Liver (tissue), 9 donors: ENCODE data around the gene OSTC. TPM values are rescaled to one million over a fixed set of nuclear protein-coding genes. Genes with fewer than 3 reads are reported as not detected.

Experiments
- DNase-seq: peaks from one replicate; pipeline ENCODE4 v3.0.0-alpha.2; 2017; ENCODE audit warnings: low spot score
- H3K27ac ChIP-seq, 2 donors: one replicate each; pipeline ENCODE4 v1.7.0; 2013; ENCODE audit warnings: inconsistent platforms in 2 of 2, low read length in 2 of 2, control low read depth in 1 of 2, low read depth in 1 of 2, mild to moderate bottlenecking in 1 of 2
- H3K27me3 ChIP-seq, 4 donors: one replicate each; pipeline versions ENCODE4 v1.6.1 to v1.7.0; 2013; ENCODE audit warnings: low read length in 3 of 4, inconsistent platforms in 1 of 4, mild to moderate bottlenecking in 1 of 4, moderate library complexity in 1 of 4; ENCODE audit not compliant: control insufficient read depth in 4 of 4, insufficient read depth in 4 of 4
- H3K36me3 ChIP-seq, 4 donors: one replicate each; pipeline versions ENCODE4 v1.6.1 to v1.7.0; 2013; ENCODE audit warnings: low read length in 3 of 4, mild to moderate bottlenecking in 3 of 4, low read depth in 1 of 4, moderate library complexity in 1 of 4; ENCODE audit not compliant: control insufficient read depth in 4 of 4, insufficient read depth in 3 of 4
- H3K4me1 ChIP-seq, 4 donors: one replicate each; pipeline versions ENCODE4 v1.6.1 to v1.7.0; 2013; ENCODE audit warnings: low read length in 3 of 4, mild to moderate bottlenecking in 3 of 4, moderate library complexity in 1 of 4; ENCODE audit not compliant: control insufficient read depth in 4 of 4, insufficient read depth in 4 of 4
- H3K4me3 ChIP-seq, 3 donors: one replicate each; pipeline versions ENCODE4 v1.6.1 to v1.7.0; 2013; ENCODE audit warnings: low read length in 3 of 3, control low read depth in 1 of 3, low read depth in 1 of 3, mild to moderate bottlenecking in 1 of 3
- H3K9ac ChIP-seq, 2 donors: one replicate each; pipeline ENCODE4 v1.7.0; 2013; ENCODE audit warnings: low read length in 2 of 2, mild to moderate bottlenecking in 2 of 2, moderate library complexity in 2 of 2, control low read depth in 1 of 2, low read depth in 1 of 2
- H3K9me3 ChIP-seq, 4 donors: one replicate each; pipeline versions ENCODE4 v1.6.1 to v1.7.0; 2013; ENCODE audit warnings: low read length in 3 of 4; ENCODE audit not compliant: control insufficient read depth in 4 of 4
- ATF3 ChIP-seq: IDR thresholded peaks from 2 replicates; pipeline ENCODE4 v1.6.1; 2016; ENCODE audit warnings: antibody characterized with exemption
- CTCF ChIP-seq: fragments of 150-350 bp; IDR thresholded peaks from 2 replicates; pipeline ENCODE4 v1.5.1; 2017; ENCODE audit warnings: improper control_type of control experiment, low read depth, low read length; ENCODE audit not compliant: missing input control
- EGR1 ChIP-seq, 2 donors: IDR thresholded peaks; 2 replicates each; pipeline ENCODE4 v1.6.1; 2016 to 2018; ENCODE audit warnings: antibody characterized with exemption in 2 of 2, low read depth in 2 of 2
- FOXA1 ChIP-seq: IDR thresholded peaks from 2 replicates; pipeline ENCODE4 v1.6.1; 2016; ENCODE audit warnings: antibody characterized with exemption
- FOXA2 ChIP-seq: IDR thresholded peaks from 2 replicates; pipeline ENCODE4 v1.6.1; 2016; ENCODE audit warnings: antibody characterized with exemption
- GABPA ChIP-seq, 2 donors: IDR thresholded peaks in 1 of 2; conservative IDR thresholded peaks in 1 of 2; 2 replicates each; pipeline ENCODE4 v1.6.1; 2016; ENCODE audit warnings: antibody characterized with exemption in 2 of 2, mild to moderate bottlenecking in 1 of 2, moderate library complexity in 1 of 2
- HNF4G ChIP-seq: IDR thresholded peaks from 2 replicates; pipeline ENCODE4 v1.6.1; 2016; ENCODE audit warnings: antibody characterized with exemption
- MAX ChIP-seq: IDR thresholded peaks from 2 replicates; pipeline ENCODE4 v1.6.1; 2016; ENCODE audit warnings: antibody characterized with exemption
- REST ChIP-seq: IDR thresholded peaks from 2 replicates; pipeline ENCODE4 v1.6.1; 2016; ENCODE audit warnings: antibody characterized with exemption, mild to moderate bottlenecking
- RXRA ChIP-seq, 2 donors: IDR thresholded peaks; 2 replicates each; pipeline ENCODE4 v1.6.1; 2017 to 2018; ENCODE audit warnings: antibody characterized with exemption in 2 of 2, mild to moderate bottlenecking in 1 of 2
- SP1 ChIP-seq: IDR thresholded peaks from 2 replicates; pipeline ENCODE4 v1.6.1; 2018; ENCODE audit warnings: antibody characterized with exemption, mild to moderate bottlenecking
- YY1 ChIP-seq: IDR thresholded peaks from 2 replicates; pipeline ENCODE4 v1.6.1; 2016; ENCODE audit warnings: antibody characterized with exemption, mild to moderate bottlenecking
- ZBTB33 ChIP-seq: IDR thresholded peaks from 2 replicates; pipeline ENCODE4 v1.6.1; 2016; ENCODE audit warnings: antibody characterized with exemption
- whole genome bisulfite sequencing: extraction: QIAGEN DNeasy Blood & Tissue Kit; methylation state at CpG from one replicate; pipeline ENCODE4 v1.1.7; 2013; 5-methylcytosine and 5-hydroxymethylcytosine counted together
- polyA plus RNA-seq, 2 donors: library from polyadenylated mRNA; stranded (reverse) in 1 of 2; unstranded in 1 of 2; fragments of 200-250 nt in 1 of 2; fragments of >200 nt in 1 of 2; fragmentation: Nextera tagmentation in 1 of 2; extraction: Ambion mirVana in 1 of 2; gene quantifications; one replicate each; pipeline versions ENCODE4 v1.2.1 to v1.2.3, GENCODE V29; 2013 to 2015
- total RNA-seq, 2 donors: library from RNA; depleted of rRNA; stranded (reverse); fragments of >200 nt; gene quantifications; one replicate each; pipeline ENCODE4 v1.2.3, GENCODE V29; 2014
- donor health status: healthy.
- donor health status: healthy.
- donor health status: healthy.
- donor health status: healthy.
- donor health status: healthy.

The OSTC gene
- total and polyA plus RNA-seq, 4 donors = 113 to 148 (median 143) TPM

- Histone ChIP-seq H3K4me1 (no peaks in the 10 kb centered on the region), H3K9ac (no peak overlapping the region), H3K36me3 (no peaks in the 10 kb centered on the region), H3K9me3 (peaks cover 0 to 2% (median 0%) of the 10 kb centered on the region in 4 donors), H3K27me3 (no peaks in the 10 kb centered on the region), H3K27ac (no peak overlapping the region), H3K4me3 (no peak overlapping the region)
- WGBS = 98% methylated on average over 4 of the region's 4 CpGs
- no peak for DNase-seq
- no peak for TF ChIP-seq EGR1 (IDR thresholded peaks at IDR 0.05; ENCODE audit: low read depth in 2 of 2)
- TF ChIP-seq FOXA2 = no peak
- no peak for TF ChIP-seq ZBTB33
- no peak for TF ChIP-seq CTCF
- TF ChIP-seq YY1 = no peak
These were observed 43.2 kb upstream of the OSTC start for GRCh38 chr4:108607079-108607815.

- Histone ChIP-seq H3K9me3 (peaks cover 0 to 3% (median 1%) of the 10 kb centered on the region in 4 donors), H3K9ac (no peak overlapping the region), H3K4me3 (no peak overlapping the region), H3K36me3 (no peaks in the 10 kb centered on the region), H3K4me1 (no peaks in the 10 kb centered on the region), H3K27me3 (no peaks in the 10 kb centered on the region), H3K27ac (no peak overlapping the region)
- peak; percentile 3 for TF ChIP-seq CTCF
- no peak for TF ChIP-seq YY1
- DNase-seq = no peak
- WGBS = 82% methylated on average over 10 of the region's 10 CpGs
These were observed 39.0 kb upstream of the OSTC start for GRCh38 chr4:108611365-108611764.

GRCh38 chr4:108612365-108612764 lies 38.0 kb upstream of the OSTC start:
- WGBS = 83% methylated on average over 6 of the region's 6 CpGs
- Histone ChIP-seq H3K4me3 (no peak overlapping the region), H3K9me3 (peaks cover 0 to 3% (median 0%) of the 10 kb centered on the region in 4 donors), H3K4me1 (no peaks in the 10 kb centered on the region), H3K27ac (no peak overlapping the region), H3K36me3 (no peaks in the 10 kb centered on the region), H3K27me3 (no peaks in the 10 kb centered on the region), H3K9ac (no peak overlapping the region)
- DNase-seq = no peak
- TF ChIP-seq REST (no peak), GABPA (IDR thresholded peaks at IDR 0.05 in 1 of 2, conservative IDR thresholded peaks at IDR 0.05 in 1 of 2) (no peak), SP1 (no peak), ATF3 (no peak), RXRA (IDR thresholded peaks at IDR 0.05) (no peak), CTCF (no peak), HNF4G (no peak), FOXA1 (no peak), MAX (no peak)
